ENCODE measurements around the gene DST.

DST gene

GRCh38 chr6:56624046-56624727 lies 18.5 kb downstream of the DST start:
- no peak for DNase-seq

GRCh38 chr6:56620229-56620868 lies 22.3 kb downstream of the DST start:
- no peak for DNase-seq

DNA sequence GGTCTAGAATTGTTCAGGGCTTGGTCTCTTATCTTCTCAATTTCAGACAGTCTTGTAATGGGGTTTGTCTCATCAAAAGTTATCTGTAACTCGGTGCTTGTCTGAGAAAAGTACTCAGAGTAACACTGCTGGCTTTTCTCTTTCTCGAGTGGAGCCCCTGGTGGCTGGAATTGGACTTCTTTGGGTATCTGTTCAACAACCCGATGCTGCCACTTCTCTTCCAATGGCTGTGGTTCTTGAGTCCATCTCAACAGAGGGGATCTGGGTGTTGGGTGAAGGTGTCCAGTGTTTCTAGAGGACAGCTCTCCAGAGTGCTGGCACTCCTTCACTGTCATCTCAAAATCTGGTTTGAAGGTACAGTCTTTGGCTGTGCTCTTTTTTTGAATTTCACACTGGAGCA lies 24.6 kb downstream of the DST start:
- no peak for DNase-seq

DNA sequence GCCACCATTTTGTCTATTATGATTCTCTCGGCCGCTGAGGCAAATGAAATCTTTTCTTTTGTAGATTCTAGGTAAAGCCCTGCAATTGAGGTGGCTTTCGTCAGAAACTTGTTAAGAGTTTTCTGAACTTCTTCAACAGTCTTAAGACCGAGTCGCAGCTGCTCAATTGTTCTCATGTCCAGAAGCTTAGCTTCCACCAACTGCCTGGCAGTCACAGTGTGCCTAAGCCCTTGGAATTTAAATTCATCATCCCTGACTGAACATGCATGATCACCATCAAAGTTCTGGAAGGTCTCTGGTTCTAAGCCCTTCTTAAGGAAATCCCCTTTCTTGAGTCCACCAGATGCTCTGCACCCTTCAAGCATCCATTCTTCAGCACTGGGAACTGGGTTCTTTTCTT lies 25.7 kb downstream of the DST start:
- DNase-seq = no peak

DNA sequence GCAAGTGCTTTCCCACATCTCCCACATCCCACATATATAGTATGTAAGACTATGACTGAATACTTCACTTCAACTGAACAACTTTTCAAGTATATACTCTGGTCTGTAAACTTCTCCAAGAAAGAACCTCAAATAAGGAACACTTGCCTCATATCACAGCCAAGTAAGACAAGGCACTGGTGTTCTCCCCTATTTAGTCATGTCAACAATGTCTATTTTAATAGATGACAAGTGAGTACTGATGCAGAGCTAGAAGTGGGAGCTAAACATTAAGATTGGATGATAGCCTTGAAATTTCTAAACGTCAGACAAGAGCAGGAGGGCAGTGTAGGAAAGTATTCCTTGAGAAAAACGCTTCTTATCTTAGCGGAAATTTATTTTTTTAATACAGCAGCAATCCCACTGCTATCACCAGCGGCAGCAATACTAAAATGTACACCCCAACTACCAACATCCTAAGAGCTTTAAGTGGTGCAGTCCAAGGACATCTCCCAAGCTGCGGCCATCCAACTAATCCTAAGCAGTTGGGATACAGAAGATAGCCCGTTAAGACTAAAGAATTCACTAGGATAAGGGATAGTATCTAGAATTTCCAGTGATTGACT lies 29.3 kb downstream of the DST start:
- DNase-seq = no peak

DNA sequence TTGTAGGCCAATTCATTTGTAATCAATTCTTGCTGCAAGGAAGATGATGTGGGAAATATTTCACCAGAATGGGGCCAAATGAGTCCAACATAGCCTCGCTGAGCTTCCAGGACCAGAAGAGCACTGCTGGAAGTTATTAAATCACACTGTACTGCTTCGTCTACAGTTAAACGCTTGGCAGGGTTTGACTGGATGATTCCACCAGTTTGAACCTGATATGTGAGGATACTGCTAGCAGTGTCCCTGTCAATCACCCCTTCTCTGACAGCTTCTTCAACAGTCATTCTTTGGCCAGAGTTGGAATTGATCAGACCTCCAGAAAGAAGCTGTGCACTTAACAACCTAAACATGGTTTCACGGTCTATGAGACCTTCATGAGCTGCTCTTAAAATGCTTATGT lies 34.4 kb downstream of the DST start:
- no peak for DNase-seq

DNA sequence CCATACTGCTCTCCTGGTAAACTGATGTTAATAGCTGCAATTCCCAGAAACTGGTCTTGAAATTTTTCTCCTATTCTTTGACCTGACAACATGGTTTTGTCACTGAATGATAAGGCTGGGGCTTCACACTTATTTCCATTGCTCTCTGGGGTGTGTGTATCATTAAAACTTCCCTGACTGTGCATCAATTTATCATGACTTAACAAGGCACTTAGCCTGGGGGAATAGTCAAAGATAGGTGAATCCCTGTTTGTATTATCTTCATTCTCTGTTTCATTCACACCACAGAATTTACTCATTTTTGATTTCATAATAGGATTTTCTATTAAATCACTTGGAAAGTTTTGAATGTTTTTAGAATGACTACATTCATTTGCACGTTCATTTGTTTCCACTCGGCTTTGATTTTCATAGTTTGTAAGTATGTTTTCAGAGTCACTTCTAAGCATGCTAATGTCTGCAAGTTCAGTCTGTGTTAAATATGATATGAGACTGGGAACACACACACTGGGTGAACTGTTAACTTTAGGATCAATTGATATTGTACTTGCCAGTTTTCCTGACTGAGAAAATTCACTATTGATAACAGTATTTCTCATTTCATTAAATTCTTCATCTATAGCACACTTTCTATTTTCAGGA lies 35.5 kb downstream of the DST start:
- no peak for DNase-seq

DNA sequence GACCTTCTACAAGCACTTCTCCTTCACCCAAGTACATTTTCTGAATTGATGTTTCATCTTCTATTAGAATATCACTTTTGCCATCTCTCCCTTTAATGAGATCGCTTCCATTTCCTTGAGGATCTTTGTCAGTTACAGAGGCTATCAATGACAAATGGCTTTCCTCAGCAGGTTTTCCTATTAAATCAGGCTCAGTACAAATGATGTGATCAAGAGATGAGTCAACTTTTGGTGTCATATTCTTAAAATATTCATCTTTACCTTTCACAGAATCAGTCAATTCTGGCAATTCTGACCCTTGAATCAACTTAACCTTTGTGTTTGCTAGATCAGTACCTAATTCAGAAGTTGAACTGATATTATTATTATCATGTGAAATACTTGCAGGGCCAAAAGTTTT lies 37.3 kb downstream of the DST start:
- no peak for DNase-seq

- DNase-seq = no peak
Measured at GRCh38 chr6:56604186-56604585, 38.5 kb downstream of the DST start.

DNA sequence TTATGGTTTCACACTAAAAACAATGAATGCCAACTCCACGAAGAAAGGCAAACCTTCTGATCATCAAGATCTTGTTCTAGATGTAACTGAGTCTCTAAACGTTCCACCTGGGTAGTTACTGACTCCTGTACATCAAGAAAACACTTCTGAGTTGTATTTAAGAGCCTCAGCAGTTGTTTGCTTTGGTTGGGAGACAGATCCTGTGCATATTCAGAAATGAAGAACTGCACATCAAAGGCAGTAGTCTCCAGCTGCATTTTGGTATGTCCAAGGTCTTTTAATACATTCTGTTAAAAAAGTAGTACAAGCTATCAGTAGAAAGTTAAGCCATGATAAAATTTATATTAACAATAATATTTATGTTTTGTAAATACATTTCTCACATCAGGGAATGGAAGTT lies 41.3 kb downstream of the DST start:
- DNase-seq = no peak

GRCh38 chr6:56595490-56596122 lies 47.1 kb downstream of the DST start:
- peak in 19 of 51 donors; percentile 5 to 49 (median 22) for DNase-seq

- no peak for DNase-seq
Measured at GRCh38 chr6:56594699-56595098, 48.0 kb downstream of the DST start.

DNA sequence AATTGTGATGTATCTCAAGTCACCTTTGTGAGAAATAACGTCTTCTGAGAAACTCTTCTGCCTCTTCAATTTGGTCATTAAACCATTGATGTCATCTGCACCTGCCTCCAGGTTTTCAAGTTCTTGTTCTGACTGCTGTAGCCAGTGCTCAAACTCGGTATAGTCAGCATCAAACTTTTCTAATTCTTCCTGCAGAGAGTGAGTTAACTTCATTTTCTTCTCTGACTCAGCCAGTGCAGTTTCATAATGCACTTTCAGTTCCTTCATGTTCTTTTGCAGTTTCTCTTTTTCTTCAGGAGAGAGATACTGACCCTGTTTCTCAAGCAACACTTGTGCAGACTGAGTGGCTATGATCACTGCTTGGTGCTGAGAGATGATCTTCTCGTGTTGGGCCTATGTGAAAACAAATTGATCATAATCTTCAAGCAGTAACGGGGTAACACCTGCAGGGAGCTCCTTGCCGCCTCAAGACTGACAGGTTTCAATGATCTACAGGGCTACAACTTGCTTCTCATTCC lies 48.8 kb downstream of the DST start:
- no peak for DNase-seq

- DNase-seq = no peak
Measured at GRCh38 chr6:56582236-56582635, 60.5 kb downstream of the DST start.

- no peak for DNase-seq
Measured at GRCh38 chr6:56581296-56581925, 61.3 kb downstream of the DST start.

DNA sequence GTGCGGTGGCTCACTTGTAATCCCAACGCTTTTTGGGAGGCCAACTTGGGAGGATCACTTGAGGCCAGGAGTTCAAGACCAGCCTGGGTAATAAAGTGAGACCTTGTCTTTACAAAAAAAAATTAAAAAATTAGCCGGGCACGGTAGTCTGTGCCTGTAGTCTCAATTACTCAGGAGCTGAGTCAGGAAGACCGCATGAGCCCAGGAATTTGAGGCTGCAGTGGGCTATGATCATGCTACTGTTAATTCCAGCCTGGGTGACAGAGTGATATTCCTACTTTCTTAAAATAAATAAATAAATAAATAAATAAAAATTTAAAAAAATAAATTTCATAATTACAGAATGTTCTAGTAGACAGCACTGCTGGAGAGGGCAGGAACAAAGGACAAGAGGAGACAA lies 62.4 kb downstream of the DST start:
- no peak for DNase-seq

GRCh38 chr6:56579155-56579851 lies 63.4 kb downstream of the DST start:
- DNase-seq = no peak

DNA sequence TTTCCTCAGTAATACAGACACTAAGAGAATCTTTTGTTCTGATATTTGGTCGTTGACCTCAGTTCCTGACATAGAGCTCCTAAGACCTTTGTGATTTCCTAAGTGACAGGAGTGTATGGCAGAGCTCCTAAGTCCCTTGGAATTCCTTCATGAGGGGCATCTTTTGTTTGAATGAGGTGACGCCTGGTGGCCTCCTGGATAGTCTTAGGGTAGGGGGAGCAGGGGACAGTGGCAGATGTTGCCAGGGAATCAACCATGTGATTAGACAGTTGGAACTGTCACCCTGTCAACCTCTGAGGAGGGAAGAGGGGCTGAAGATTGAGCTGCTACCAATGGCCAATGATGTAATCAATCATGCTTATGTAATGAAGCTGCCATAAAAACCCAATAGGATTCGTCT lies 67.0 kb downstream of the DST start:
- no peak for DNase-seq

DNA sequence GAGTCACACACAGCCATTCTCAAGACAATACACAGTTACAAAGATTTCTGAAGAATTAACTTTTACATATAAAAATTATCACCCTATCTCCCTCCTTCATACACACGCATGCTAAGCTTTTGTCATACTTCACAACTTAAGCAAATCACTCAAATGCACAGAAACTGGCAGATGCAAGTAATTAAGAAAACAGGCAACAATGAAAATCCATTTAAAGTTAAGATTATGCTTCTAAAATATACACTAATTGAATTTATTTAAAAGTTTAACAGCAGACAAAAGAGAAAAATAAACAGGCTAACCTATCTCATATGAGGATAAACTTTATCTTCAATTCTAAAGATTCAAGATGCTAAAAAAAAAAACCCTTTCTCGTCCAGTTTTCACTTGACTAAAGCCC lies 68.4 kb downstream of the DST start:
- no peak for DNase-seq

GRCh38 chr6:56573624-56574023 lies 69.1 kb downstream of the DST start:
- no peak for DNase-seq

Measured in hypothalamus (tissue), 51 donors.